Dedifferentiated amniotic fluid mesenchymal stem cell (primary cell): ENCODE results near the gene DDRGK1.

ENCODE experiments used
- DNase-seq: peaks from one replicate; pipeline ENCODE4 v3.0.0-alpha.2; 2016; ENCODE audit errors: extremely low spot score

The DDRGK1 gene

DNA sequence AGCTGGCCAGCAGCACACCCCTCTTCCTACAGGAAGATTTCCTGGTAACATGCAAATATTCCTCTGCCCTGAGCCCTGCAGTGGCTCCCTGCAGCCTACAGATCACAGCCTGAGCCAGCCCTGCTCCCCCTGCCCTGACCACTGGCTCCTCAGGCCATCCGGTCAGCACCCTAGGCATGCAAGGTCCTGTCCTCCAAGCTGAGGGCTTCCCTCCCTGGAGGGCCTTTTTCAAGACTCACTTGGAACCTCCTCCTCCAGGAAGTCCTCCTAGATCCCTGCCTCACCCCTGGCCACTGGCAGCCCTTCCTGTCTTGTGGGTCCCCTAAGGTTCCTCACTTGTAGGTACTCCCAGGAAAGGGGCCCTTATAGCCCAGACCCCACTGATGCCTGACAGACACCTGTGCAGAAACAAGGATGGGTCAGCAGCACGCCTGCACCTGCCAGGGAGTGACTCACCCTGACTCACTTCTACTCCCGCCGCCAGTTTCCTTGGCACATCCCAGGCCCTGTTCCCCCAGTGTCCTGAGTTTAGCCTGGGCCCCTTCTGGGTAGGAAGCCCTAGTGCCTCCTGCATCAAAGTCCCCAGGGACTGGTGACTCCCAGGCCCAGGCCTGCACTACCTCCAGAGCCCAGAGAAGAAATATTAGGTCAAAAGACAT is 31.3 kb upstream of the DDRGK1 start:
- no peak for DNase-seq

- no peak for DNase-seq
Measured at GRCh38 chr20:3233991-3234498, 29.6 kb upstream of the DDRGK1 start.

DNA sequence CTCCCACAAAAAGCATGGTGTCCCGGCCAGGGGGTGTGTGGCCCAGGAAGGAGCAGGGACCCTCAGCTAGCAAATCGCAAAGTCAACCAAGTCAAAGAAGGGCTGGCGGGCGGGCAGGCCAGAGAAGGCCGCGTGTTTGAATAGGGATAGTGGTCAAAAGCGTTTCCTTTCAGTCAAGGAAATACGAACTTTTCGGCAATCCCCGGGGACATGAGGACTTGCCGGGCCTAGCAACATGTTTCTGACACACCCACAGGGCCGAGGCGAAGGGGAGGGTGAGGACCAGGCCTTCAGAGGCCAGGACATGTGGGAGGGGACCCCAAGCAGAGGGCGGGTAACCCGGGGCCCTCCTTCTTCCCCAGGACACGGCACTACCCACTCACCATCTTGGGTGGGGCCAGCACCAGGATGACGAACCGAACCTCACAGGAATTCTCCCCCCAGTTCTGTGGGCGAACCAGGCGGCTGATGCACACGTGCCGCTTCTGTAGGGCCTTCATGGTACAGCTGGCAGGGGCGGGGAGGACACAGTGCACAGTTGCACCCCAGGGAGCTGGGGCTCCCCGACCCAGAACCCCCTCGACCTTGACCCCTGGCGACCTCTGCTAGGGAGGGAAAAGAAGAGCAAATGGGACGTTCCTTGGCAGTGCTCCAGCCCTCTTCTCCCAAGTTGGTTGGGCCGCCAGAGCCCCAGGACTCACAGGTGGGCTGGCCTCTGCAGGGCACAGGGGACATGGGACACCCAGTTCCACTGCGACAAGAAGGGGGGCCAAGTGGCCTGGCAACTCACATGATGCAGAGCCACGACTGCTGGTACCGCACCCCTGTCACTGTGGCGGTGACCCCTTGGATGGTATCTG is 28.9 kb upstream of the DDRGK1 start:
- no peak for DNase-seq

DNA sequence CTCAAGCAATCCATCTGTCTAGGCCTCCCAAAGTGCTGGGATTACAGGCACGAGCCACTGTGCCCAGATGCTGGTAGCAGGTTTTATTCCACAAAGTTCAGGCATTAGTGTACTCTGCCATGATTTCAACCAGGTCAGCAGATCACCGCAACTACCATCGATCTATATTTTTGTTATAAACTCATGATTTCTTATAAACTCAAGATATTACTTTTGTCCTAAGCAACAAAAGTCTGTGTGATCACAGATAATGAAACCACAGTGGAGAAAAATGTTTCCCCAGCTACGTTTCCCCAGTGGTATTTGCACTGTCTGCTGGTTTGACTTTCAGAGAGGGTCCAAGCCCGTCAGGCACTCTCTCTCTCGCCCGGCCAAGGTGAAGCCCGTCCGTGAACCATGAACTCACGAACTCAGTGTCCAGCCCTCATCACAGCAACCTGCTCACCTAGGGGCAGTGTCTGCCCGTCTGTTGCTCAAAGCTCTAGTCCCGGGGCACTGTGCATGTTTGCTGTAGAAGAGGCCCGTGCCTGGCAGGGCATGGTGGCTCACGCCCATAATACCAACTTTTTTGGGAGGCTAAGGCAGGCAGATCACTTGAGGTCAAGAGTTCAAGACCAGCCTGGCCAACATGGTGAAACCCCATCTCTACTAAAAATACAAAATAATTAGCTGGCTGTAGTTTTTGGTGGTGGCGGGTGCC is 27.6 kb upstream of the DDRGK1 start:
- DNase-seq: no peak

- DNase-seq: no peak
Measured at GRCh38 chr20:3231116-3231515, 26.6 kb upstream of the DDRGK1 start.

- no peak for DNase-seq
Measured at GRCh38 chr20:3229798-3230197, 25.3 kb upstream of the DDRGK1 start.

- no peak for DNase-seq
Measured at GRCh38 chr20:3229158-3229557, 24.7 kb upstream of the DDRGK1 start.

DNA sequence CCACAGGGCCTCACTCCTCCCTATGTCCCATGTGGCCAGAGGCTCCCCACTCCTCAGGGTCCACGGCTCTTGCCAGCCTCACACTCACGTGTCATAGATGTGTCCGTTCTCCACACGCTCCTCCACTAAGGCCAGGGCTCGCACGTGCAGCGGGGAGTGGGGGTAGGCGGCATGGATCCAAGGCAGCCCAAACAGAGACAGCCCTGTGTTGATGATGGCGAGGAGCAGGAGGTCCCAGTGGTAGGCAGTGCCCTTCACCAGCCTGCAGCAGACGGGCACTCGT is 24.2 kb upstream of the DDRGK1 start:
- DNase-seq: no peak

DNA sequence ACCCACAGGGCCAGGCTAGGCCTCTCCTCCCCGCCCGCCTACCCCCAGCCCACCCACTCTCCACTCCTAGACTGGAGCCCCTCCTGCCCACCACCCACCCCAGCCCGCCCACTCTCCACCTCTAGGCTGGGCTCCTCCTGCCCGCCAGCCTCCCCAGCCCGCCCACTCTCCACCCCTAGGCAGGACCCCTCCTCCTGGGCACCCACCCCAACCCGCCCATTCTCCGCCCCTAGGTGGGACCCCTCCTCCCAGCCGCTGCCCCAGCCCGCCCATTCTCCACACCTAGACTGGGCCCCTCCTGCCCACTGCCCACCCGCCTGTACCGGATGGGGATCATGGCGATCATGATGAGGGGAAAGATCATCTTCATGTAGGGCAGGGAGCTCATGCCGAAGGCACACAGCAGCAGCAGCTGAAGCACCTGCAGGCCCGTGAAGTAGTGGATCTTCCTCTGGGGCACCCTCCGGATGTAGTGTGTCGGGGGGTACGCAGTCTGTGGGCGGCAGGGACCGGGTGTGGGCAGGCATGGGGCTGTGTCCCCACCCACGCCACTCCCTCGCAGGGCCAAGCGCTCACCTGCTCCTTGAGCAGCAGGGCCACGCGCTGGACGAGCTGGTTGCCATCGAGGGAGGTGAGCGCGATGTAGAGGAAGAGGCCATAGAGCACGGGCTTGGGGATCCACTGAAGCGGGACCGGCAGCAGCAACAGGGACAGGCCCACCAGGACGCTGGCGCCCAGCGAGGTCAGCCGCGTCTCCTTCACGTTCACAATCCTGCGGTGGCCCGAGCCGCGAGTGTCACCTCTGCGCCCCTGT is 23.7 kb upstream of the DDRGK1 start:
- DNase-seq: no peak

DNA sequence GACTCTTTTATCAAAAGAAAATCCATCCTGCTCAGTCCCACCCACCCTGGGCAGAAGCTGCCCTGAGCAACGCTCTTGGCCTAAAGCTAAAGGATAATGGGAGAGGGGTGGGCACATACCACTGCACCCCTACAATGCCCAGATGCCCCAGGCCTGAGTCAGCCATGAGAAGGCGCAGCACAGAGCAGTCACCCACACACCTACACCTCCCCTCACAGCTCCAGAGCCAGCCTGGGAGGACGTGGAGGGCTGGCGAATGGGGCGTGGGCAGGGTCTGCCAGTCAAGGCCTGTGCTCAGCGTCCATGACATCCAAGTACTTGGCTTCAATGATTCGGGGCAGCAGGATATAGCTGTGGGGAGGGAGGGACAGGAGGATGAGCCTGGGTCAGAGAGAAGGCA is 23.0 kb upstream of the DDRGK1 start:
- DNase-seq: no peak

- DNase-seq: no peak
Measured at GRCh38 chr20:3226864-3227263, 22.4 kb upstream of the DDRGK1 start.

DNA sequence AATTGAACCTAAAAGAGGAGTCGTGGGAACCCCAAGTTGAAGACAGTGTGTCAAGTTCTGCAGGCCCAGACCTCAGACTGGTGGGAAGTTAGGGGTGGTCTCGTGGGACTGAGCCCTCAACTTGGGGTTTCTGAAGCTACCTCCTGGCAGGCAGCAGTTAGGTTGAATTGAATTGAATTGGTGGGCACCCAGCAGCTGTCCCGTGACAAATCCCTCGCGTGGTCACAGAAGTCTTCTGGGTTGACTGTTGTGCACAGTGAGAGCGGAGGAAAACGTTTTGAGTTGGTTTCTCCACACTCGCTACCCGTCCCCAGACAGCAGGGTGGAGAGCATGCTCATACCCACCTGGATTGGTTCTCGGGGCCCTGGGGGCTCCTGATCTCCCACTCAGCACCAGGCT is 21.6 kb upstream of the DDRGK1 start:
- no peak for DNase-seq

DNA sequence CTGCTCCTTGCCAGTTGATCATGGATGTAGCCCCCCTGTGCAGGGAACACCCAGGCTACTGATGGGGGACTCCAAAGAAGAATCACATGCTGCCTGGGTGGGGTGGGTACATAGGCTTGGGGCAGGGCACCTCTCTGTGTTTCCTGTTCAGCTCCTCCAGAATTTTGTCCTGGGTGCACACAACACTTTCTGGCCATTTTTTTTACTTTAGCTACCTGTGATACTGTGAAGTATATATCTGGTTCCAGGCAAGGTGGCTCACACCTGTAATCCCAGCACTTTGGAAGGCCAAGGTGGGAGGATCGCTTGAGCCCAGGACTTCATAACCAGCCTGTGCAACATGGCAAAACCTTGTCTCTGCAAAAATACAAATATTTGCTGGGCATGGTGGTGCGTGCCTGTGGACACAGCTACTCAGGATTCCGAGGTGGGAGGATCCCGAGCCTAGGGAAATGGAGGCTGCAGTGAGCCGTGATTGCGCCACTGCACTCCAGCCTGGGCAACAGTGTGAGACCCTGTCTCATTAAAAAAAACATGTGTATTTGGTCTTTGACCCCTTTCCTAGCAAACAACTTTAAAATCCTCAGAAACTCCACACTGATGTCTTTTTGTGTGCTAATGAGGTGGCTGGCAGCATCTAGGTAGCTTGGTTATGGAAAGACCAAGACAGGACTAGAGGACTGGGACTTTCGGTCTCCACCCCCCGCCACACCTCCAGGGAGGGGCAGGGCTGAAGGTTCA is 20.4 kb upstream of the DDRGK1 start:
- no peak for DNase-seq

GRCh38 chr20:3223994-3224680 is 19.7 kb upstream of the DDRGK1 start:
- no peak for DNase-seq

DNA sequence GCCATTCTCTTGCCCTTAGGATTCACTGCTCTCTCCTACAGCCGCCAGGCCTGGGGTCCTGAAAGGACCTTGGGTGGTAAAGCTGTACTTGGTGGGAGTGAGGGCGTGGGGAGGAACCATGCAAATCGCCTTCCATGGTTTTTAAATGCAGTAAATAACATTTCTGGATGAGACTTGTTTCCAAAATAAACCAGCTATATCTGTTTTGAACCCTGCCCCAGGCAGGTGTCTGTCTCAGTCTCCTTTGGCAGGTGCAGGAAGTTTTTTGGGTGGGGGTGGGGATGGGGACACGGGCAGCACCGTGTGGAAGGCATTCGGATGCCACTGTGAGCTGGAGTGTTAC is 19.1 kb upstream of the DDRGK1 start:
- DNase-seq: no peak

GRCh38 chr20:3222635-3223600 is 18.4 kb upstream of the DDRGK1 start:
- DNase-seq: no peak

DNA sequence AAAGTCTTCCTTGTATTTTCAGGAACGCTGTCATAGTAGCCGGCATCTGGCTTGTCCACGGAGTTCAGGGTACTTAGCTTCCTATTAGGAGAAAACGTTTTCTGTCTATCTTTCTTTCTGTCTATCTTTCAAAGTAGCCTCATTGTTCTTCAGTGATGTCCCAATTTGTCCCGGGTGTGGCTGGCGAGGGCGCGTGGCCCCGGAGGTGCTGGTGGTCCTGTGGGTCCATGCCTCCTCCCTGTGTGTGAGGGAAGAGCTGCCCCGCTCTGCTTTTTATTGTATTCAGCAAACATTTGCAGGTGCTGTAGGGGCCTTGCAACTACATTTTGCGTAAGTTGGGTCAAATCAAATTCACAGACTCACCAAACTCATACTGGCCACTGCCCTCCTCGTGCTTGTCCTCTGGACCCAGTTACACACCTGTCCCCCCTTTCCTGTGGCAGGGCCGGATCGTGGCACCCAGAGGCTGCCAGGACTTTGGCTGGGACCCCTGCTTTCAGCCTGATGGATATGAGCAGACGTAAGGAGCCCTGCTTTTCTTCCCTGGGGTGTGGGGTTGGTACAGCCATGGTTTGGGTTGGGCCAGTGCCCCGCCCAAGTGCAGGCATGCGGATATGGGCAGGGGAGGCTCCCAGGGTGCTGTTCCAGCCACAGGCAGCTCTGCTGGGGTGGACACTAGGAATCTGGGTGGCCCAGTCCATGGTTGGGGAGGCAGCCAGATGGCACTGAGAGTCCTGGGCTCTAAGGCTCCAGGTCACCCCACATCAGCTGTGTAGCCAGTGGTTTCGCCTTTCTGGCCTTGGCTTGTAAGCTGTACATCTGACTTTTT is 17.1 kb upstream of the DDRGK1 start:
- DNase-seq: no peak

DNA sequence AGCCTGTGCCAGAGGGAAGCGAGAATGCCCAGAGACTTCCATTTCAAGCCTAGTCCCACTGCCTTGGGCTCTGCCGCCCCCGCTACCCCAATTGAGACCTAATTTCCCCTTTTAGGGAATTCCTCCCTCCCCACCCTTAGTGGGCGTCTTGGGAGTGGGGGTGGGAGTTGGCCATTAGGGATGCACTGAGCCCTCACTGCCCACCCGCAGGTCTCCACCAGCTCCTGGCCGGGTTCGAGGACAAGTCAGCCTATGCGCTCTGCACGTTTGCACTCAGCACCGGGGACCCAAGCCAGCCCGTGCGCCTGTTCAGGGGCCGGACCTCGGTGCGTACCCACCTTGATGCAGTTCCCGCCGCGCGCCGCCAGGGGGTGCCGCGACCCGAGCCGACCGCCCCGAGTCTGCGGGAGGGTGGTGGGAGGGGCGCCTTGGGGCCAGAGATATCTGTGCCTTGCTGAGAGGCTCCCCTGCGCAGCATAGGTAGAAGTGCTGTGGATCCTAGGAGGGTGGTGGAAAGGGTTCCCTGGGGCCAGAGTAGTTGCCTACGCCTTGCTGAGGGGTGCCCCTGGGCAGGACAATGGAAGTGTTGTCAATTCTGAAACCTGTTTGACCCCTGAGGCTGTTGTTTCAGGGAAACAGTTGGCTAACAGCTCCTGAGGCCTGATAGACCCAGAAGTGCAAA is 14.0 kb upstream of the DDRGK1 start:
- DNase-seq: no peak
